Testis (tissue), 3 donors: ENCODE data around the gene EPDR1. TPM values are rescaled to one million over a fixed set of nuclear protein-coding genes. Genes with fewer than 3 reads are reported as not detected.

Experiments
- DNase-seq: peaks from one replicate; pipeline ENCODE4 v3.0.0-alpha.2; 2019
- H3K27ac ChIP-seq, 2 donors: fragments of 200-600 bp; sonication (generic); one replicate each; pipeline ENCODE4 v1.5.1; 2019
- H3K27me3 ChIP-seq: fragments of 200-600 bp; sonication (generic); one replicate; pipeline ENCODE4 v1.5.1; 2019
- H3K36me3 ChIP-seq: fragments of 200-600 bp; sonication (generic); one replicate; pipeline ENCODE4 v1.5.1; 2017; ENCODE audit warnings: low read depth; ENCODE audit errors: missing control alignments
- H3K4me1 ChIP-seq: fragments of 200-600 bp; sonication (generic); one replicate; pipeline ENCODE4 v1.5.1; 2019
- H3K4me3 ChIP-seq, 2 donors: fragments of 200-600 bp; sonication (generic); one replicate each; pipeline ENCODE4 v1.5.1; 2017 to 2019
- H3K9me3 ChIP-seq: fragments of 200-600 bp; sonication (generic); one replicate; pipeline ENCODE4 v1.5.1; 2017
- POLR2A ChIP-seq: fragments of 450-650 bp; IDR thresholded peaks from one replicate; pipeline ENCODE4 v1.6.1; 2017; ENCODE audit warnings: antibody characterized with exemption, mild to moderate bottlenecking, moderate library complexity
- WGBS, 2 donors: methylation state at CpG; one replicate each; pipeline ENCODE4 v1.1.5; 2018; 5-methylcytosine and 5-hydroxymethylcytosine counted together
- intact Hi-C: fragments of 100-400 bp; cut with DNase I; formaldehyde crosslinking; loops from one replicate; pipeline ENCODE4 v1.15.1; 2023; ENCODE audit warnings: low total_unique reads
- polyA plus RNA-seq: library from polyadenylated mRNA; stranded (reverse); fragments of 350-450 nt; fragmentation: Illumina TruSeq; extraction: RNeasy Lipid Tissue Mini Kit (QIAGEN cat#74804); gene quantifications from one replicate; pipeline ENCODE4 v1.2.3, GENCODE V29; 2014; ENCODE audit warnings: low read depth, low replicate concordance; ENCODE audit not compliant: insufficient read depth
- total RNA-seq, 2 donors: library from RNA; depleted of rRNA; stranded (reverse); fragments of >200 nt; gene quantifications; one replicate each; pipeline ENCODE4 v1.2.3, GENCODE V29; 2016
- TF ChIP-seq, protein P1 (sequence below), 3 experiments: fragments of 450-650 bp in 2 of 3; fragments of 200-600 bp in 1 of 3; sonication (generic) in 1 of 3; IDR thresholded peaks; one replicate each; pipeline ENCODE4 v1.5.1; 2016 to 2019; ENCODE audit warnings: antibody characterized with exemption in 3 of 3, mild to moderate bottlenecking in 2 of 3, moderate library complexity in 1 of 3

Gene EPDR1
- total and polyA plus RNA-seq, 3 donors from 2014 or later: 30.4 to 34.8 (median 33.9) TPM

- H3K27me3 ChIP-seq: no peaks in the 10 kb centered on the region
- H3K4me1 ChIP-seq: no peaks in the 10 kb centered on the region
- H3K36me3 ChIP-seq: no peaks in the 10 kb centered on the region
- no peak overlapping the region for H3K27ac ChIP-seq
- TF ChIP-seq, protein P1, sequence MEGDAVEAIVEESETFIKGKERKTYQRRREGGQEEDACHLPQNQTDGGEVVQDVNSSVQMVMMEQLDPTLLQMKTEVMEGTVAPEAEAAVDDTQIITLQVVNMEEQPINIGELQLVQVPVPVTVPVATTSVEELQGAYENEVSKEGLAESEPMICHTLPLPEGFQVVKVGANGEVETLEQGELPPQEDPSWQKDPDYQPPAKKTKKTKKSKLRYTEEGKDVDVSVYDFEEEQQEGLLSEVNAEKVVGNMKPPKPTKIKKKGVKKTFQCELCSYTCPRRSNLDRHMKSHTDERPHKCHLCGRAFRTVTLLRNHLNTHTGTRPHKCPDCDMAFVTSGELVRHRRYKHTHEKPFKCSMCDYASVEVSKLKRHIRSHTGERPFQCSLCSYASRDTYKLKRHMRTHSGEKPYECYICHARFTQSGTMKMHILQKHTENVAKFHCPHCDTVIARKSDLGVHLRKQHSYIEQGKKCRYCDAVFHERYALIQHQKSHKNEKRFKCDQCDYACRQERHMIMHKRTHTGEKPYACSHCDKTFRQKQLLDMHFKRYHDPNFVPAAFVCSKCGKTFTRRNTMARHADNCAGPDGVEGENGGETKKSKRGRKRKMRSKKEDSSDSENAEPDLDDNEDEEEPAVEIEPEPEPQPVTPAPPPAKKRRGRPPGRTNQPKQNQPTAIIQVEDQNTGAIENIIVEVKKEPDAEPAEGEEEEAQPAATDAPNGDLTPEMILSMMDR (IDR thresholded peaks at IDR 0.05): no peak
- 52 to 63% methylated on average over 4 of the region's 4 CpGs for WGBS, 2 donors
- no peak overlapping the region for H3K4me3 ChIP-seq
- intact Hi-C loops: no loop called here
- H3K9me3 ChIP-seq: no peaks in the 10 kb centered on the region
- no peak for DNase-seq
These were observed 1.9 kb upstream of the EPDR1 start for GRCh38 chr7:37918526-37918925.

GRCh38 chr7:37920849-37921805 lies 687 bp downstream of the EPDR1 start:
- no peaks in the 10 kb centered on the region for H3K27me3 ChIP-seq
- H3K4me1 ChIP-seq: no peaks in the 10 kb centered on the region
- no peaks in the 10 kb centered on the region for H3K9me3 ChIP-seq
- TF ChIP-seq, protein P1 (IDR thresholded peaks at IDR 0.05): no peak
- no peak for TF ChIP-seq POLR2A
- peak overlapping the region; percentile 80 to 88 for H3K4me3 ChIP-seq
- 0 to 1% methylated on average over 28 to 43 of the region's 63 CpGs for WGBS, 2 donors
- intact Hi-C loops: no loop called here
- DNase-seq: peak; percentile 79
- peak overlapping the region; percentile 86 to 91 for H3K27ac ChIP-seq
- H3K36me3 ChIP-seq: no peaks in the 10 kb centered on the region

- no peak for DNase-seq
- no peaks in the 10 kb centered on the region for H3K36me3 ChIP-seq
- intact Hi-C loops: no loop called here
- TF ChIP-seq, protein P1 (IDR thresholded peaks at IDR 0.05): no peak
- no peak for TF ChIP-seq POLR2A
- H3K27me3 ChIP-seq: no peaks in the 10 kb centered on the region
- H3K4me1 ChIP-seq: peaks cover 3% of the 10 kb centered on the region
- no peak overlapping the region for H3K4me3 ChIP-seq
- peak overlapping the region in 1 of 2 donors; percentile 91 for H3K27ac ChIP-seq
- WGBS, 2 donors: 37 to 48% methylated on average over 4 of the region's 4 CpGs
- no peaks in the 10 kb centered on the region for H3K9me3 ChIP-seq
These were observed 1.4 kb downstream of the EPDR1 start for GRCh38 chr7:37921876-37922275.

DNA sequence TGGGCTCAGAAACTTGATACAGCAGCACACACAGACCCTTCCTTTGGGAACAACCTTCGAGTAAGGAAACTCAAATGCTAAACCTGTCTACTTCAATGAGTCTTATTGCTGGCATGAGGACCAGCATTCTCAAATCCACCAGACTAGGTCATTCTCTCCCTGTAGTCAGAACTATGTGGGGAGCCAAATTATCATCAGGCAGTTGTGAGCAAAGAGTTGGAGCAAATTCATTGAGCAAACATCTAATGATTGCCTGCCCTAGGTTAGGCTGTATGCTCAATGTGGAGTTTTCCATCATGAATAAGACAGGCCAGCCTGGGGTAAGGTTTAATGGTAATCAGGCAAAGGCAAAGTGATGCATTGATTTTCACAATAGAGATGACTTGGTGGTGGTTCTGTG lies 3.6 kb downstream of the EPDR1 start:
- intact Hi-C loops: no loop called here
- peak overlapping the region in 1 of 2 donors; percentile 51 for H3K27ac ChIP-seq
- TF ChIP-seq, protein P1 (IDR thresholded peaks at IDR 0.05): no peak
- TF ChIP-seq POLR2A: no peak
- 50 to 73% methylated on average over 1 of the region's 1 CpG for WGBS, 2 donors
- no peak for DNase-seq
- no peaks in the 10 kb centered on the region for H3K9me3 ChIP-seq
- no peak overlapping the region for H3K4me3 ChIP-seq
- no peaks in the 10 kb centered on the region for H3K27me3 ChIP-seq
- H3K36me3 ChIP-seq: no peaks in the 10 kb centered on the region
- H3K4me1 ChIP-seq: peaks cover 18% of the 10 kb centered on the region
